Type B pancreatic cell (in vitro differentiated cells): ENCODE results near the gene CPOX. TPM values are rescaled to one million over a fixed set of nuclear protein-coding genes. Genes with fewer than 3 reads are reported as not detected.

Experiments
- DNase-seq: peaks from one replicate; pipeline ENCODE4 v3.0.0; 2021; ENCODE audit warnings: mixed read lengths; ENCODE audit not compliant: unreplicated experiment; ENCODE audit errors: extremely low spot score
- H3K27ac Mint-ChIP-seq: 2 replicates; pipeline ENCODE4 v1.8.0; 2021; ENCODE audit warnings: mild to moderate bottlenecking, mixed read lengths
- H3K27me3 Mint-ChIP-seq: 2 replicates; pipeline ENCODE4 v1.8.0; 2021; ENCODE audit warnings: mixed read lengths
- H3K36me3 Mint-ChIP-seq: 2 replicates; pipeline ENCODE4 v1.8.0; 2021; ENCODE audit warnings: mixed read lengths
- H3K4me1 Mint-ChIP-seq: one replicate; pipeline ENCODE4 v1.8.0; 2021; ENCODE audit warnings: mixed read lengths; ENCODE audit not compliant: unreplicated experiment
- H3K4me3 Mint-ChIP-seq: 2 replicates; pipeline ENCODE4 v1.8.0; 2021; ENCODE audit warnings: mild to moderate bottlenecking, mixed read lengths
- H3K9me3 Mint-ChIP-seq: 2 replicates; pipeline ENCODE4 v1.8.0; 2021; ENCODE audit warnings: mixed read lengths
- CTCF ChIP-seq: fragments of 200-600 bp; sonication (generic); conservative IDR thresholded peaks from 2 replicates; pipeline ENCODE4 v1.5.0; 2021; ENCODE audit warnings: antibody characterized with exemption, mild to moderate bottlenecking
- total RNA-seq: library from RNA; stranded (reverse); gene quantifications from 2 replicates; pipeline ENCODE4 v1.2.1, GENCODE V29; 2021; ENCODE audit warnings: low replicate concordance

The CPOX gene
- total RNA-seq, 1 donor from 2014 or later, result 24.6 TPM

- no peaks in the 10 kb centered on the region for H3K9me3 Mint-ChIP-seq
- no peak for DNase-seq
- peaks cover 21% of the 10 kb centered on the region for H3K4me1 Mint-ChIP-seq
- peaks cover 15% of the 10 kb centered on the region for H3K36me3 Mint-ChIP-seq
- no peak for TF ChIP-seq CTCF
- peak overlapping the region; percentile 95 for H3K4me3 Mint-ChIP-seq
- no peaks in the 10 kb centered on the region for H3K27me3 Mint-ChIP-seq
- peak overlapping the region; percentile 65 for H3K27ac Mint-ChIP-seq
These were observed 971 bp downstream of the CPOX start for GRCh38 chr3:98592345-98592935.

GRCh38 chr3:98589331-98590036, 3.9 kb downstream of the CPOX start:
- DNase-seq, result no peak
- Mint-ChIP-seq H3K36me3 (peaks cover 26% of the 10 kb centered on the region), H3K9me3 (no peaks in the 10 kb centered on the region), H3K4me1 (peaks cover 21% of the 10 kb centered on the region), H3K27ac (no peak overlapping the region), H3K4me3 (no peak overlapping the region), H3K27me3 (no peaks in the 10 kb centered on the region)
- TF ChIP-seq CTCF, result no peak

GRCh38 chr3:98588065-98588464, 5.3 kb downstream of the CPOX start:
- H3K27ac Mint-ChIP-seq, result no peak overlapping the region
- H3K9me3 Mint-ChIP-seq, result no peaks in the 10 kb centered on the region
- no peak overlapping the region for H3K4me3 Mint-ChIP-seq
- DNase-seq, result no peak
- peak; percentile 52 for TF ChIP-seq CTCF
- peaks cover 26% of the 10 kb centered on the region for H3K36me3 Mint-ChIP-seq
- H3K27me3 Mint-ChIP-seq, result no peaks in the 10 kb centered on the region
- H3K4me1 Mint-ChIP-seq, result peaks cover 15% of the 10 kb centered on the region

GRCh38 chr3:98587654-98588053, 5.8 kb downstream of the CPOX start:
- peaks cover 26% of the 10 kb centered on the region for H3K36me3 Mint-ChIP-seq
- H3K4me3 Mint-ChIP-seq, result no peak overlapping the region
- TF ChIP-seq CTCF, result no peak
- H3K9me3 Mint-ChIP-seq, result no peaks in the 10 kb centered on the region
- peaks cover 12% of the 10 kb centered on the region for H3K4me1 Mint-ChIP-seq
- H3K27ac Mint-ChIP-seq, result no peak overlapping the region
- DNase-seq, result no peak
- H3K27me3 Mint-ChIP-seq, result no peaks in the 10 kb centered on the region

GRCh38 chr3:98584547-98584946, 8.9 kb downstream of the CPOX start:
- Mint-ChIP-seq H3K4me3 (no peak overlapping the region), H3K27ac (no peak overlapping the region), H3K36me3 (peaks cover 36% of the 10 kb centered on the region), H3K27me3 (no peaks in the 10 kb centered on the region), H3K9me3 (no peaks in the 10 kb centered on the region), H3K4me1 (peaks cover 4% of the 10 kb centered on the region)
- no peak for DNase-seq
- no peak for TF ChIP-seq CTCF
